Measurements from ENCODE around the gene CCDC27. TPM values are rescaled to one million over a fixed set of nuclear protein-coding genes. Genes with fewer than 3 reads are reported as not detected.

Gene CCDC27
- polyA plus RNA-seq, 1 experiment, result not detected

DNA sequence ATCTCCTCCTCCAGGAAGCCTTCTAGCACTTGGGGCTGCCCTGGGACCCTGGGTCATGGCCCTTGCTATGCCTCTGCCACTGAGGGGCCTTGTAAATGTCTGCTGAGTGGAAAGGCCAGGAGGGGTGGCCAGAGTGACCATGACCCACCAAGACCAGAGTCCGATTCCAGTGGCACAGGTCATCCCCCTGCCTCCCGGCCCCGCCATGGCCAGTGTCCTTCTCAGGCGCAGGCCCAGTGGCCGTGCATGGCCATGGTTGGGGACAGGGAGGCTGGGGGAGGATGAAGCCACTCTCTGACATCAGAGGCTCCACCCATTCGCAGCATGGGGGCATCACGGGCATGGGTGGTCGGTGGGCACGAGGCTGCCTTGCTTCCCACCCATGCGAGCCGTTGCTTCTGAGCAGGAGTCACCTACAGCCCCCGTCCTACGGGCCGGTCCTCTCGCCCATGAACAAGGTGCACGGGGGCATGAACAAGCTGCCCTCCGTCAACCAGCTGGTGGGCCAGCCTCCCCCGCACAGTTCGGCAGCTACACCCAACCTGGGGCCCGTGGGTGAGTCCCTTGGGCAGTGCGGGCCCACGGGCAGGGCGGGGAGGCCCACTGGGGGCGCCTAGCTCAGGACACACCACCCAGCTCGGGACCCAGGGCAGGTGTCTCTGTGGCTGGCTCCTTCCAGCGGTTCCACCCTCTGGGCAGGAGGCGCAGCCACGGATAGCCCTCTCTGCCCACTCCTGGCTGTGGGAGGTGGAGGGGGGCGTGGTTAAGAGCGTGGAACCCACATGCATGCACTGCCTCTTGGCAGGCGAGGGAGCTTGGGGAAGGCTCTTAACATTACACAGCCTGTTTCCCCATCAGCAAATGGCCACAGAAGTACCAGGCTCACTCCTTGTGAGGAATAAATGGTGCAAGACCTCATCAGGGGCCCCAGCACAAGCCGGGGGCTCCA is 22.4 kb upstream of the CCDC27 start:
- POLR2A ChIA-PET, result no interaction called here
- TF ChIP-seq, protein P1, sequence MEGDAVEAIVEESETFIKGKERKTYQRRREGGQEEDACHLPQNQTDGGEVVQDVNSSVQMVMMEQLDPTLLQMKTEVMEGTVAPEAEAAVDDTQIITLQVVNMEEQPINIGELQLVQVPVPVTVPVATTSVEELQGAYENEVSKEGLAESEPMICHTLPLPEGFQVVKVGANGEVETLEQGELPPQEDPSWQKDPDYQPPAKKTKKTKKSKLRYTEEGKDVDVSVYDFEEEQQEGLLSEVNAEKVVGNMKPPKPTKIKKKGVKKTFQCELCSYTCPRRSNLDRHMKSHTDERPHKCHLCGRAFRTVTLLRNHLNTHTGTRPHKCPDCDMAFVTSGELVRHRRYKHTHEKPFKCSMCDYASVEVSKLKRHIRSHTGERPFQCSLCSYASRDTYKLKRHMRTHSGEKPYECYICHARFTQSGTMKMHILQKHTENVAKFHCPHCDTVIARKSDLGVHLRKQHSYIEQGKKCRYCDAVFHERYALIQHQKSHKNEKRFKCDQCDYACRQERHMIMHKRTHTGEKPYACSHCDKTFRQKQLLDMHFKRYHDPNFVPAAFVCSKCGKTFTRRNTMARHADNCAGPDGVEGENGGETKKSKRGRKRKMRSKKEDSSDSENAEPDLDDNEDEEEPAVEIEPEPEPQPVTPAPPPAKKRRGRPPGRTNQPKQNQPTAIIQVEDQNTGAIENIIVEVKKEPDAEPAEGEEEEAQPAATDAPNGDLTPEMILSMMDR (IDR thresholded peaks at IDR 0.05; ENCODE audit: low read depth, low read length), result no peak
- no peaks in the 10 kb centered on the region; the same call in 1 of the 2 replicates for H3K9me3 ChIP-seq (ENCODE audit: control insufficient read depth, insufficient read depth, low read length)
- no peak for DNase-seq (ENCODE audit: low read depth, low spot score)
- no peak overlapping the region for H3K4me3 ChIP-seq (ENCODE audit: low read depth, low read length)
- CTCF ChIA-PET, result interaction anchor here (1.3 kb wide), 1 partner anchor 277 kb away, joined by 3 read pairs; no protein-coding TSS in a partner anchor
- H3K27me3 ChIP-seq (ENCODE audit: control insufficient read depth, insufficient read depth, low read length), result peaks cover 6% of the 10 kb centered on the region
- H3K27ac ChIP-seq (ENCODE audit: low read depth, low read length), result no peak overlapping the region

DNA sequence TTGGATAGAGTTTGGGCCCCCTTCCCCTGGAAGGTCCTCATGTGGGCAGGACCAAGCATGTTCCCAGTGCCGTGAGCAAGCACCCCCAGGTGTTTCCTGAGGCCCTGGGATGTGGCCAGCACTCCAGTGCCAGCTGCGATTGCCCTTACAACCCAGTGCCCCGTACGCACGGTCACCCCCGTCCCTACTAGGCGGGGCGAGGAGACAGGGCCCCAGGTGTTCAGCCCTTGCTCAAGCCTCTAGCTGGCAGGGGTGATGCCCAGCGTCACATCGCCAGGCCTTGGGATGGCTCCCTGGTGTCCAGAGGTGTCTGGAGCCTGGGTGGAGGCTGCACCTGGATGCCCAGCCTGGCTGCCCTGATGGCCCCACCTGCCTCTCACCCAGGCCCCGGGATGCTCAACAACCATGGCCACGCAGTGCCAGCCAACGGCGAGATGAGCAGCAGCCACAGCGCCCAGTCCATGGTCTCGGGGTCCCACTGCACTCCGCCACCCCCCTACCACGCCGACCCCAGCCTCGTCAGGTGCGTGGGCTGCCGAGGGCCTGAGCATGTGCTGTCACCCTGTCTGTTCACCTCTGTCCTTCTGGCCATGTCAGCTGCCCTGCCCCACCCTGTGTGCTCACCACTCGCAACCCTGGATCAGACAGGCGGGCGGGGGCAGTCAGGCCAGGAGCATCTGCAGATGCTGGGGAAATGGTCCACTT is 21.6 kb upstream of the CCDC27 start:
- Histone ChIP-seq H3K4me3 (ENCODE audit: low read depth, low read length) (no peak overlapping the region), H3K27ac (ENCODE audit: low read depth, low read length) (no peak overlapping the region), H3K27me3 (ENCODE audit: control insufficient read depth, insufficient read depth, low read length) (peaks cover 6% of the 10 kb centered on the region), H3K9me3 (ENCODE audit: control insufficient read depth, insufficient read depth, low read length) (no peaks in the 10 kb centered on the region; the same call in 1 of the 2 replicates)
- POLR2A ChIA-PET, result no interaction called here
- CTCF ChIA-PET, result interaction anchor here (1.3 kb wide), 1 partner anchor 278 kb away, joined by 3 read pairs; no protein-coding TSS in a partner anchor
- TF ChIP-seq, protein P1 (IDR thresholded peaks at IDR 0.05; ENCODE audit: low read depth, low read length), result no peak
- no peak for DNase-seq (ENCODE audit: low read depth, low spot score)

DNA sequence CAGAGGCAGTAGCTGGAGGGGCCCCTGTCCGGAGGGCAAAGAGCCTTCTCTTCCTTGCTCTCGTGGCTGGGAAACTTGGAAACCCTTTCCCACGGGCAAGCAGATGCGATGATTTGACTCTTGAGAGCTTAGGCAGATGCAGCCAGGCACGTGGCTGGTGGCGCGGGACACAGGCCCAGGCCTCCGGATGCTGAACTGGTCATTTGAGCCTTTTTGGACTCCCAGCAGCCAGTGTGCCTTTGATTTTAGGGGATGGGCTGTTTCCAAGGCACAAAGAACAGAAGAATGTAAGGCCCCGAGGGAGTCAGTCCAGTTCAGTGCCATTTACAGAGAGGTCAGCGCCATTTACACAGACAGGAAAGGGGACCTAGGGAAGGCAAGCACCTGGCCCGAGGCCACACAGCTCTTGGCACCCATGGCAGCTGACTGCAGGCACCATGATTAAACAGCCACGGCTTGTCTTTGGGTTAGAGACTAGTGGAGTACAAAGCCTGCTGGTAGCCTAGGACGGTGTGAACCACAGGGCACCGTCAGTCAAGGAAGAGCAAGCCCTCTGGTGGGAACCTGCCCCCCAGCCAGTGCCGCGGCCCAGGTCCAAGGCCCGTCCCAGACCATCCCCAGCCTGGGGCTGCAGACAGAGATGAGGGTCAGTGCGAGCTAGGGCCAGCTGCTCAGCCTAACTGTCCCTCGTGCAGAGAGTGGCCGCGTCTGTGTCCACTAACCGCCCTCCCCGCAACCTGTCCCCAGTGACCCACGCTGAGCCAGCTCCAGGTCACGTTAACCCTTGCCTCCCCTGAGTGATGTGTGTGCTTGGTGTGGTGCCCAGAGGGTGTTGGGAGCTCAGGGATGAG is 20.4 kb upstream of the CCDC27 start:
- H3K27ac ChIP-seq (ENCODE audit: low read depth, low read length), result no peak overlapping the region
- no peaks in the 10 kb centered on the region; the same call in 1 of the 2 replicates for H3K9me3 ChIP-seq (ENCODE audit: control insufficient read depth, insufficient read depth, low read length)
- no peak for DNase-seq (ENCODE audit: low read depth, low spot score)
- TF ChIP-seq, protein P1 (IDR thresholded peaks at IDR 0.05; ENCODE audit: low read depth, low read length), result no peak
- POLR2A ChIA-PET, result no interaction called here
- peaks cover 6% of the 10 kb centered on the region for H3K27me3 ChIP-seq (ENCODE audit: control insufficient read depth, insufficient read depth, low read length)
- CTCF ChIA-PET, result interaction anchor here (0.5 kb wide), 1 partner anchor 1311 kb away, joined by 3 read pairs; no protein-coding TSS in a partner anchor
- H3K4me3 ChIP-seq (ENCODE audit: low read depth, low read length), result no peak overlapping the region

DNA sequence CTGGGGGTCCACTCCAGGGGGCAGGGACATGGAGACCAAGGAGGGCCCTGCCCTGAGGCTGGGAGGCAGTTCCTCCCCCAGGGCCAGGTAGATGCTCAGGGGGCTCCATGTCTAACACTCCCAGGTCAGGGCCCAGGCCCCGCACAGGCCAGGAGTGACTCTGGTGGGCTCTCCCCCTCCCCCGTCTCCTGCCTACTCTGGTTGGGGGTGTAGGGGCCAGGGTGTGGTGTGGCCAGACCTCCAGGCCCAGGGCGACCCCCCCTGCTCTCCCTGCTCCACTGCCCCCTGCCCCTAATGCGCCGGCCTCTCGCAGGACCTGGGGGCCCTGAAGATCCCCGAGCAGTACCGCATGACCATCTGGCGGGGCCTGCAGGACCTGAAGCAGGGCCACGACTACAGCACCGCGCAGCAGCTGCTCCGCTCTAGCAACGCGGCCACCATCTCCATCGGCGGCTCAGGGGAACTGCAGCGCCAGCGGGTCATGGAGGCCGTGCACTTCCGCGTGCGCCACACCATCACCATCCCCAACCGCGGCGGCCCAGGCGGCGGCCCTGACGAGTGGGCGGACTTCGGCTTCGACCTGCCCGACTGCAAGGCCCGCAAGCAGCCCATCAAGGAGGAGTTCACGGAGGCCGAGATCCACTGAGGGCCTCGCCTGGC is 19.7 kb upstream of the CCDC27 start:
- TF ChIP-seq, protein P1 (IDR thresholded peaks at IDR 0.05; ENCODE audit: low read depth, low read length), result no peak
- H3K27ac ChIP-seq (ENCODE audit: low read depth, low read length), result no peak overlapping the region
- POLR2A ChIA-PET, result no interaction called here
- no peak overlapping the region for H3K4me3 ChIP-seq (ENCODE audit: low read depth, low read length)
- H3K9me3 ChIP-seq (ENCODE audit: control insufficient read depth, insufficient read depth, low read length), result no peaks in the 10 kb centered on the region; the same call in 1 of the 2 replicates
- H3K27me3 ChIP-seq (ENCODE audit: control insufficient read depth, insufficient read depth, low read length), result peaks cover 6% of the 10 kb centered on the region
- DNase-seq (ENCODE audit: low read depth, low spot score), result no peak
- CTCF ChIA-PET, result interaction anchor here (0.5 to 2.0 kb wide), 2 partner anchors 8 to 1312 kb away, joined by 3 to 10 read pairs; no protein-coding TSS in a partner anchor
